Activated CD4-positive, alpha-beta T cell treated with anti-CD3 and anti-CD28 coated beads, Interleukin-2, amount 50 U/mL, for 16 hours (primary cell): Measurements from ENCODE around the gene GEMIN8.

Experiments used
- DNase-seq: peaks from one replicate; pipeline ENCODE4 v3.0.0-alpha.2; 2020

Gene GEMIN8, protein sequence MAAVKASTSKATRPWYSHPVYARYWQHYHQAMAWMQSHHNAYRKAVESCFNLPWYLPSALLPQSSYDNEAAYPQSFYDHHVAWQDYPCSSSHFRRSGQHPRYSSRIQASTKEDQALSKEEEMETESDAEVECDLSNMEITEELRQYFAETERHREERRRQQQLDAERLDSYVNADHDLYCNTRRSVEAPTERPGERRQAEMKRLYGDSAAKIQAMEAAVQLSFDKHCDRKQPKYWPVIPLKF

DNA sequence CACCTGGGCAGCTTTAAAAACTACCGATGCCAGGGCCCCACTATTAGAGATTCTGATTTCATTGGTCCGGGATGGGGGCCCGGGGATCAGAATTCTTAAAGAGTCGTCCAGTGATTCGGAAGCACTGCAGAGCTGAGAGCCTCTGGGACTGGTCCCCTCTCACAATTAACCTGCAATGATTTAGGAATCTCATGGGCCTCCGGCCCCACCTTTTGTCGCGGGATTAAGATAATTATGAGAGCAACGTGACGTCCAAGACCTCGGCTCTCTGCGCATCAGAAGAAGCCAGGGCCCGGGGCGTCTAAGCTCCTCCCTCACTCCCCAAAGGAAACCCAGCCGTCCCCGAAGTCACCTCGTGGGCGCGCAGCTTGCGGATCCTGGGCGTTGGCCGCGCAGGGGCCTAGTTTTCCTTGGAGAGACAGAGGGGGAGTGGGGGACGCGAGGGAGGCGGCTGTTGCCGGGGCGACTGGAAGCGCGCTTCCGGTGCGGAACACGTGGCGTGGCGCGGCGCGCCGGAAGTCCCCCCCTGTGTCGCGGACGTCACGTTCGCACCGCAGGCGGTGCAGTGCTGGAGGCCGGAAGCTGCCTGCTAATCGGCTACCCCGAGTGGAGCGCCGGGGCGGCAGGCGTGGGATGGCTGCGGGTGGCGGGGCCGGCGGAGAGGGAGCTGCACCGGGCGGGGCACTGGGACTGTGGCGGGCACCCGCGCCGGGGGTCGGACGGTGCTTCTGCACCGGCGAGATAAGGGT is at the start of gene GEMIN8:
Gene GEMIN8 (minus strand): TSS at position 468 of the 749 bp plus-strand sequence. CDS start 8,414 bp downstream, outside the sequence.
- DNase-seq = peak; percentile 91

DNA sequence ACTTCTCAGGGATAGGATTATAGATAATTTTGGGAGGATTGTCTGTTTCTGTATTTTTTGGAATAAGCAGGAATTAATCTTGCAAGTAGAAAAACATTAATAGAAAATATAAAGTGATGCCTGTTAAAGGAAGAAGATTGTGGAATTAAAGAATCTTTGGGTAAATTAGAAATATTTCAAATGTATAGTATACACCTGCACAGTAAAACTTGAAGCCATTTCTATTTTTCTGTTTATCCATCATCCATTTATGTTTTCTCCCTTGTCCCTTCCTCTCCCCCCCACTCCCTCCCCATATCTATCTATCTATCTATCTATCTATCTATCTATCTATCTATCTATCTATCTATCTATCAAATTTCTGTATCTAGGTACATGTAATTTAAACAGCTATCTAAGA is 46.9 kb upstream of the GEMIN8 start:
- no peak for DNase-seq

DNA sequence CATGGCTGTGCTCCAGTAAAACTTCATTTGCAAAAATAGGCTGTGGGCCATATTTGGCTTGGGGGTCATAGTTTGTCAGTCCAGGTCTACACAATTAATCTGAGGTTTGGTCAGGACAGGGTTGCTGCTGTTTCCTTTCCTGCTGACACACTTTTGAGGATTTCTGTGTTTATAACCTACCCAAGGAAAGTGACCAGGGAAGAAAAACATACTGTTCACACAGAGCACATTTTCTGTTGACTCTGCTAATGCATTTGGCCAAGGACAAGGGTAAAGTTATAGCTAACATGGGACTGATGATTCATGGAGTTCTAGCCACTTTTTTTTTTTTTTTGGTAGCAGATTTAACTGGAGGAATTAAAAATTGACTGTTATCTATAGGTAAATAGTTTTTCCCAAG is 43.9 kb upstream of the GEMIN8 start:
- no peak for DNase-seq

DNA sequence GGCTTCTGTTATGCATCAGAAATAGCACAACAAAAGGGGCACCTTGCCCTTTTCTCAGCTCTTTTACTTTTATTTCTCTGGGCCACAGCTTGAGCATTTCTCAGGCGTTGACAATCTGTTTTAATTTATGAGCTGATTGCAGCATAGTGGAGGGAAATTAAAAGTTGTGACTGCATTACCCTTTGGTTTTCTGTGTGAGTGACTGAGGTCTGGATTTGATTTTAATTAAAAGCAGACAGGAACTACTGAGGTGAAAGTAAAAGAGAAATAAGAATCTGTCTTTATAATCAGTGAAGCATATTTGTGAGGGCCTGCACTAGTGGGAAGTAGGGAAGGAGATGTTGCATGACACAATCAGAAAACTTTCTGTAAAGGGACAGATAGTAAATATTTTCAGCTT is 43.4 kb upstream of the GEMIN8 start:
- DNase-seq = no peak

DNA sequence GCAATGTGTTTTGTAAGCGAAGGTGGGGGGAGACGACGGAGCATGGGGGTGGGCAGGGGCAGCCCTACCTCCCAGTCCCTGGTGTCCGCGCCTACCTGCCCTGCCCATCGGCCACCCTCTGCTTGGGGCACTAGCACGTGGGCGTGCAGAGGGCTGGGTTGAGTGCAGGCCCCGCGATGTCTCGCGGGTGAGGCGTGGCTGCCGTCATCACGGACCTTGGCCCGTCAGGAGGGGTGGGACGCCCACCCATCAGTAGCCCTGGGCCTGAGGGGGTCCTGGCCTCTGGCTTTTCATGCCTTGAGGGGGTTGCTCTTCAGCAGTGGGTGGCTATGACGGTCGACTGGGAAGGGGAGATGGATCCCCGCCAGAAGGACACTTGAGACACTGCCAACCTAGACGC is 36.1 kb upstream of the GEMIN8 start:
- DNase-seq = no peak

DNA sequence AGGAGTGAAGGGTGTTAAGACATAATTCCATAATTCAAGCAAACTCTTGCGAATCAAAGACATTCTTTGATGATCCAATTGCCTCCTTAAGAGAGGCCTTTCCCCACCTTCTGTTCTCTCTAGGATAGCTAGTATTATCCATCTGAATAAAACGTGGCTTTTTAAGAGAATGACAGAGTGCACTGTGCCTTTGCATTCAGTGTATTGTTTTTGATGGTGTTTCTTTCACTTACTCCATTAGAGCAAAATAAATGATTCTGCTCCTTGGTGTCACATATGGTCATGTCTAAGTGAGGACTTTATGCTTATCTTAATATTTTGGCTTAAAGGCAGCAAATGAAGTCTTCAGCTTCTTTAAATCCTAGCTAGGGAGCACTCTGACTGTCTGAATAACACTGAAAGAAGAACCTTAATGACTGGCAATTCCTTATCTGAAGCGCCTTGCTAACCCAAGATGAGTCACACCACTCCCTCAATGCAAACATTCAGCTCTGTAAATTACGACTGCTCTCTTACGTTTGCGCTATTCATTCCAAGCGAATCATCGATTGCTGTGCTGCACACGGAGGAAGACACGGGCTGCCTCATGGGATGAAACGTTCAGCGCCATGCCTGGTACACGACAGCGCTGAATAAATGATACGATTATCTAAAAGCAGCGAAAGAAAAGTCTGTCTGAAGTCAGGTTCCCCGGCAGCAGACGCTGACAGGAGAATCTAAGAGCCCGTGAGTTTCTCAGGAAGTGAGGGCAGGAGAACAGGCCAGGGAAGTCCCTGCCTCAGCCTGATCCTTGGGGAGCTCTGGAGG is 35.1 kb upstream of the GEMIN8 start:
- no peak for DNase-seq

DNA sequence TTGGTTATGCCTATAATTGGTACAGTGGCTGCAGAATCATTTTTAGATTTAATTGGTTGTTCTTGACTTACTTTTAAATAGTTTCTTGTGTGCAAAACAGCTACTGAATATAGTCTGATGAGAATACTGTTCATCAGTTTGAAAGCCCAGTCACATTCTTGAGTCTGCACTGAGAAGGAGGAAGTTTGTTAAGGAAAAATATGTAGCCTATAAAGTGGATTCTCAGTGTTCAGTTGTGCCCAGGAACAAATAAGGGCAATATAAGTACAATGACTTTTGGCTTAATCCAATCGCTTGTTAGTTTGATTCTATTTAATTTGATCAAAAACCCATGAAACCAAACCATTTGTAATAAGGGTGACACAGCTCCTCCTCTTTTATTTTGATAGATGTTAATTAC is 32.8 kb upstream of the GEMIN8 start:
- no peak for DNase-seq

DNA sequence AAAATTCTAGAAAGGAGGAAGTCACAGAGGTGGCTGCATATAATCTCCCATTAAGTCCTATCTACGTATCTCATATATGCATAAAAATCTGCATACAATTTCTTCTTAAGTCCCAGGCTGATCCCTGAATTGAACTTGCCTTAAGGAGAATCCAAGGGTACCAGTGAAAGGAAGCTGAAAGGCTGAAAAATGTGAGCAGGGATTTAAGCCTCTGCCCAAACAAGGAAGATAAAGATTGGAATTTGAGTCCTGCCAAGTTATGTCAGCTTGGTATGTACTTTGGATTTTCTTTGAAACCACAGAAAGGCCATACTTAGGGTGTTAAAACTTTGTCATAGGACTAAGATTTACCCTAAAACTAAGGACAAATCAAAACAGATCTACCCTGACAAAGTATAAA is 26.5 kb upstream of the GEMIN8 start:
- no peak for DNase-seq

DNA sequence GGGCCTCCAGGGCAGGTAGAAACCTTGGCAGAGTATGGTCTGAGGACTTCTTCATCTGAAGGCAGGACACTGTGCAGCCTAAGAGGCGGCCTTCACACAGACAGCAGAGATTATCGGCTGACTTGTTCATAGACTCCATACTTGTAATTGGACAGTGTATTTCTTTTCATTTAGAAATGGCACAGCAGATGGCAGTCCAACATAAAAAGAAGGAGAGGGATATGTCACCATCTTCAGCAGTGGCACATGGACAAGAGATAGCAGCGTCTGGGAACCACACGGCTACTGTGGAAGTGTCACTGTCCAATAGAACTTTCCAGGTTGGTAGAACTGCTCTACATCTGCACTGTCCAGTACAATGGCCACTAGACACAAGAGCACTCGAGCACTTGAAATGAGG is 21.7 kb upstream of the GEMIN8 start:
- DNase-seq = no peak

DNA sequence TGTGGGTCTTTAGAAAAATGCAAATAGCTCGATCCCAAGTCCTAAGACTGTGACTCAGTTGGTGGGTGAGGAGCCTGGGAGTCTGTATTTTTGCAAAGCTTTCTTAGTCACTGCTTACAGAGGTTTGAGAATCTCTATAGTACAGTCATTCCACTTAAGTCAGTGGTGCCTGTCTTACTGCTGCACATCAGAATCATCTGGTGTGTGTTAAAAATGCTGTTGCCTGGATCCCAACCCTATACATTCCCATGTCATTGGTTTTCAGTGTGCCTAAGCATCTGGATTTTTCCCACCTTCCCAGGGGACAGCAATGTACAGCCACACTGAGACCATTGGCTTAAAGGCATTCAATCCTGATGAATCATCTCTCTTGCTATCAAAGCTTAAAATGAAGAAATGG is 21.0 kb upstream of the GEMIN8 start:
- no peak for DNase-seq

DNA sequence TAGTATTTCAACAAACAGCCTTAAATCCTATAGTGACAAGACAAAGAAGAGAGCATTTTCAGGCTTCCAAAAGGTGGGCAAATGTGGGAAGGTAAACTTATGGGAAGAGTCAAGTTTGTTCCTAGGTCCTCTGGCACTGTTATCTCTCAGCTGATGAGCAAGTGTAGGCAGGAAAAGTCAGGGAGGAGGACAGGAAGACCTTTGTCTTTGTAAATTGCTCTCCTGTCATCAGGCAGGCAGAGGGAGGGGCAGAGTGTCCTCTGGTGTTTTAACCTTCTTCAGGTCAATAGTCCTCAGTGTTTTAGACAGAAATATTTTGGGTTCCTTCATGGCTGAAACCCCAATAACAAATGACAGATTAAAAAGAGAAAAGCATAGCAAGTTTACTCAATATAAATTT is 13.5 kb upstream of the GEMIN8 start:
- DNase-seq = no peak

DNA sequence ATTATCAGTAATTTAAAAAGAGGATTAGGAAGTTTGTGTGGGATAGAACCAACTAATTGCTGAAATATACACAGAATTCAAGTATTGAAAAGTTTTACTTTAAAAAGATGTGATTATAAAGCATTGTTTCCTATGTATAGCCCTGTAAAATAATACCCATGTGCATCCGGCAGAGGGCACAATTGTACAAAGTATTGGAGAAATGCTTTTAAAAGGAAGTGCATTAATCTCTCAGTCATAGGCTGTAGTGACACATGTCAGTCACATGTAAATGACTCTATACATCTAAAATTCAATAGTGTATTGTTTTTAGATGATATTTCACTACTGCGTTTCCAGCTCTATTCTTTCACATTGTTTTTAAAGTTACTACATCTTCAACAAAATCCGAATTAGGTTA is 9.7 kb upstream of the GEMIN8 start:
- DNase-seq = peak; percentile 69

DNA sequence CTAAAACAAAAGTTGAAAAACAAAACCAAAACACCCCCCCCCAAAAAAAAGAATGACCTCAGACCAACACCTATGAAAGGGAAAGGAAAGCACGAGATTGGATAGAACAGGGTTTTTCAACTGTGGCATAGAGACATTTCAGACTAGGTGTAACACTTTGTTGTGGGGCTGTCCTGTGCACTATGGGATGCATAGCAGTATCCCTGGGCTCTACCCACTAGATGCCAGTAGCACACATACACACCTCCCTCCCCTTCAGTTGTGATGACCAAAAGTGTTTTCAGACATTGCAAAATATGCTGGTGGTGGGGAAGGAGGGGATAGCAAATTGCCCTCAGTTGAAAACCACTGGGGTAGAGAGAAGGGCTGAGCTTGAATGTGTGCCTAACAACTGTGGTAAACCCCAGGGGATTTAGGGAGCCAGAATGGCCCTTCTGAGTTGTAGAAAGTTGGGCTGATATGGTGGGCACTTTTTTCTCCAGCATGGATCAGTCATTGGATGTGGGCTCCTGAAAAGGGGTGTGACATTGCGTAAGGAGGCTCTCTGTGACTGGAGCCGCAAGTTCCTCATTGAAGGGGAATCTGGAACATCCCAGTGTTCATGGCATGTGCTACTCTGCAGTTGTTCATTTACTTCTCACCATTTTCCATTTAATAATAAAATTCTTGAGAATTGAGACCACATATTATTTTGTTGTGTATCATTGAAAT is 8.8 kb upstream of the GEMIN8 start:
- DNase-seq = no peak

DNA sequence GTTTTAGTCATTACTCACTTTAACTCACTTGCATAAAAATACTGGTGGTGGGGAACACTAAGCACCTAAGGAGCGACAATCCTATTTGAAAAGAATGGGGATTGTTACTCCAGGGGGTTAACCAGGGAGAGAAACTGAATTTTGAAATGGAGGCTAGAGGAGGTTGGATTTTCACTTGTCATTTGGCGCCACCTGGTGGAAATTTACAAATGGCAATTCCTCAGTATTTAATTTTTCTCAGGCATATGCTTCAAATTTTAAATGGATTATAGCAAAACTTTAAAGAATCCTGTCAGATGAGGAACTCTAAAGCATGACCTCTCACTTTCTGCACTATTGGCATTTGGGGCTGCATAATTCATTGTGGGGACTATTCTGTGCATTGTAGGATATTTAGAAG is 2.7 kb upstream of the GEMIN8 start:
- peak; percentile 65 for DNase-seq

DNA sequence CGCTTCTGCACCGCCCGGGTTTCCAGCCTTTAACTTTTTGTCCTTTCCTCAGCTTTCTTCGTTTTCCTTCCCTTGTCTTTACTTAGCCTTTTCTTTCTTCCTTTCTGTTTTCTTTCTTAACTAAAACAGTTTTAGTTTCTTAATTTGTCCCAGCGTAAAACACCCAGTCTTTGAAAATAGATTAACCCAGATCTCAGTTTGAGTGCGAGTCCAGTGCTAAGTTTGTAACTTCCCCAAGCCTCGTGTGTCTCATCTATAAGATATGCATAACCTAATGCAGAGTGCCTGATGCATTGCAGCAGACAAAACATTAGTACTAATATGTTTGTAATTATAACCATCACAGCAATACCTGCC is 460 bp upstream of the GEMIN8 start:
- no peak for DNase-seq

DNA sequence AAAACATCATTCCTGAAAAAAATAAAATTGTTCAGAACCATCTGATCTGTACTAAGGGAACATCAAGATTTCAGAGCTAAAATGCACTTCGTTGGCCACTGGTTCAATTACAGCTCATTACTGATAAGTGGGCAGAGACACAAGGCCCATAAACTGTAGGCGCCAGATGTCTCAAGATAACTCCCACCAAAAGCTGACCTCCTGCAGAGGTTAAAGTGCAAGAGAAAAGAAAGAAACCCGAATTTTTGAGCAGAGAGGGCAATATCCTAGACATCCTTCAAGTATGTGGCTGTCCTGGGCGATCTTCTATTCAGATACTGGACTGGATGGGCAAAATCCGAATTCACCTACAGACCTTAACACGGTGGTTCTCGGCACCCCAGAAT is 660 bp downstream of the GEMIN8 start:
- no peak for DNase-seq

DNA sequence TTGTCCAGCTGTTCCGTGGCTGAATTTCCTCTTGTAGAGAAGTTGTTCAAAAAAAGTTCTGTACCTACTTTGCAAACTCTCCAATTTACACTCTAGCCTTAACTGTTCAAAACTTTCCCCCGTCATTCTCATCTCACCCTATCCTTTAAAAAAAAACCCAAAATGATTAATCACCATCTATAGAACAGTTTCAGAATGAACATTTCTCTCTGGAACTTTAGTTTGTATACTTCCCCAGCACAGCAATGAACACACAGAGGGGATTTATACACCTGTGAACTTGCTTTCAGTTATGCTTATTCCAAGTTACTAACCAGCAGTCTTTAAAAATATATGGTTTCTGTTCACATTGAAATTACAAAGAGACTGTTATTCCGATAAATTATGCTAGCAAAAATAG is 1.2 kb downstream of the GEMIN8 start:
- peak; percentile 67 for DNase-seq

DNA sequence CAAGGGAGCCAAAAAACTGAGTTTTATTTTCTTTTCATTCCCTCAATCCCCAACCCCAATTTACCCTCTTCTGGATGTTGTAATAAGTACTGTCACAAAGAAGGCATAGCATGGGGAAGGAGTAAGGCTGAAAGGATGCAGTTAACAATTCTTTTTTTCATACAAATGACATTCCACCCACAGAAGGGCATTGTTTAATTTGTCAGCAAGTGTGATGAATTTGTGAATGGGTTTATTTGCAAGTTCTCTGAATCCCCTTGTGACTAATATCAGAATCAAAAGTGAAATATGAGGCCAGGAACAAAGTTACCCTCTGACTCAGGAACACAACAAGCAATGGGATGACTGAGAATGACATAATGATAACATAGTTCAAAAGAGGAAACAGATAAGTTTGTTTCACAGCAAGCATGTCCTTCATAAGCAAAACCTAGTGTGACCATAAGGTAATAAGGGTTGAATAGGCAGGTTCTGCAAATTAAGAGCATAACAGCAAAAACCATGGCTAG is 2.1 kb downstream of the GEMIN8 start:
- DNase-seq = peak; percentile 85

DNA sequence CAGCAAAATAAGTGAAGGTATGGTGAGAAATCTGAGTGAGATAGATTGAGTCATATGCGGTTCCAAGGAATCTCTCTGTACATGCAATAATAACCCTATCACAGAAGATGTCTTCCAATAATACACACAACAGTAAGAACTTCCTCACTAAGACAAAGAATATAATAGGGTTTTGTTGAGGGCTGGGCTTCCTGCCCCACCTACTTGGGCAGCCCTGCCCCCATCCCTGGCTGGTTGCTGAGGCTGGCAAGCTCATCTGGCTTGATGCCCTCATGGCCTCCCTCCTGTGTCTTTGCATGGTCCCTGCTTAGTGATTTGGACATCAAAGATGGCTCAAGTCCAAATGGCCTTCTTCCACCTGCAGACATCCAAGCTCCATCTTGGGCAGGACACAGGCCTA is 2.7 kb downstream of the GEMIN8 start:
- DNase-seq = no peak

DNA sequence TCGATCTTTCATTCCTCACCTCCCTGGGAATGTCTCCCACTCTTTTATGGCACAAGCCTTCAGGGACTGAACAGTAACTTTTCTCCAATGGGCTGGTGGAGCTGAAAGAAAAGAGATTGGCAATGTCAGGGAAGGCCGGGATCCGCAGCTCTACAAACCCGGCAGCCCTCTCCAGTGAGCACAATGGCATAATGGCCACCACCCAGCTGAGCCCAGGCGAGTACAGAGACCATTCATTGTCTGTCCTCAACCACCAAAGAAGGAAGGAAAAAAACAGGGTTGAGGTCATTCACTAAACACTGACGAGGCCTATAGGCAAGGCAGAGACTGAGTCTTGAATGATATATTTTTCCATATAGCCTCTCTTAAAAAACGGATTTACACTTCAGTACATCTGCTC is 3.6 kb downstream of the GEMIN8 start:
- DNase-seq = no peak

DNA sequence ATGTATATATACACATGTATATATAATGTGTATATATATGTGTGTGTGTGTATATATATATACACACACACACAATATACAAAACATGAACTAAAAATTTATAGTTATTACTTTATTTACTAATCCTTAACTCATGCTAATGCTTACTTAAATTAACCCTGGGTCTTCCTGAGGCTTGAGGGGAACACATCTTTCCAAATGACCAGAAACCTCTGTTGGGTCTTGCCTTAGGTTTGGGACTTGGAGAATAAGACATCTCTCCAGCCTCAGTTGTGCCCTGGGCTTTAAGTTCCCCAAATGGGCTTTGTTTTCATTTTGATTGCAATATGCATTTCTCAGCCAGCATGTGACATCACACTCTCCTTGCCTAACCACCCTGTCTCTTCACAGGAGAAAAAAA is 7.7 kb downstream of the GEMIN8 start:
- DNase-seq = no peak

DNA sequence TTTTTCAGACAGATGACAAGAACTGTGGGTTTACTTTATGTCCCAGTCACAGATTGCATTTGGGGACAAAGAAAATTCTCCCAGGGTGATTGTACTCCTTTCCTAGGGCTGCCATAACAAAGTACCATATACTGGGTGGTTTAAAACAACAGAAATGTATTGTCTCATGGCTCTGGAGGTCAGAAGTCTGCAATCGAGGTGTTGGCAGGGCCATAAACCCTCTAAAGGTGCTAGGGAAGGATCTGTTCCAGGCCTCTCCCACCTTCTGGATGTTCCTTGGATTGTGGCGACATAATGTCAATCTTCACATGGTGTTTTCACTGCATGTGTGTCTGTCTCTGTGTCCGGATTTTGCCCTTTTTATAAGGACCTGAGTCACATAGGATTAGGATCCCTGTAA is 12.3 kb downstream of the GEMIN8 start:
- DNase-seq = no peak

DNA sequence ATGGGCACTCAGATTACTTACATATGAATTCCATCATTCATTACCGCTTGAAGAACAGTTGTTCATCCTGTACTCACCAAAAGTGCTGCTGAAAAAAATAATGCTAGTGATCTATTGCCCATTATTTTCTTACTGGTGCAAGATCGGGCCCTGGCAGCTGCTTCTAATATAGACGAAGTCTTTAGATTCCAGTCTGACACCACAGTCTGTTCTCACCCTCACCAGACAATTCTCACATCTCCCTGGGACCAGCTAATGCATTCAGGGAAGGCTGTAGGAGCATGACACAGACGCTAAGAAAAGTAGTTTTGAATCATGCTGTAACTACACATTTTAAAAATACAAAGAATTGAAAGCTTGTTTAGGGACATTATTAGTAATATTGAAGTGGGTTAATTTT is 13.8 kb downstream of the GEMIN8 start:
- no peak for DNase-seq
